Muscle layer of duodenum (tissue), 2 donors: ENCODE results near the gene DSCAM.

Experiments used
- H3K27ac ChIP-seq: one replicate; pipeline ENCODE4 v1.7.0; 2013; ENCODE audit warnings: mild to moderate bottlenecking, low read length
- H3K27me3 ChIP-seq: one replicate; pipeline ENCODE4 v1.7.0; 2013; ENCODE audit warnings: low read depth, mild to moderate bottlenecking, control low read depth, low read length
- H3K36me3 ChIP-seq, 2 donors: one replicate each; pipeline ENCODE4 v1.7.0; 2013; ENCODE audit warnings: low read length in 2 of 2, control low read depth in 1 of 2, mild to moderate bottlenecking in 1 of 2; ENCODE audit not compliant: insufficient read depth in 2 of 2, control insufficient read depth in 1 of 2
- H3K4me1 ChIP-seq, 2 donors: one replicate each; pipeline ENCODE4 v1.7.0; 2013; ENCODE audit warnings: low read length in 2 of 2, mild to moderate bottlenecking in 2 of 2, control low read depth in 1 of 2, moderate library complexity in 1 of 2; ENCODE audit not compliant: insufficient read depth in 2 of 2, control insufficient read depth in 1 of 2
- H3K4me3 ChIP-seq, 2 donors: one replicate each; pipeline ENCODE4 v1.7.0; 2013; ENCODE audit warnings: low read length in 2 of 2, low read depth in 1 of 2, mild to moderate bottlenecking in 1 of 2
- H3K9me3 ChIP-seq, 2 donors: one replicate each; pipeline ENCODE4 v1.7.0; 2013; ENCODE audit warnings: low read length in 2 of 2, control low read depth in 1 of 2, mild to moderate bottlenecking in 1 of 2; ENCODE audit not compliant: control insufficient read depth in 1 of 2
- donor health status: healthy.

Gene DSCAM

DNA sequence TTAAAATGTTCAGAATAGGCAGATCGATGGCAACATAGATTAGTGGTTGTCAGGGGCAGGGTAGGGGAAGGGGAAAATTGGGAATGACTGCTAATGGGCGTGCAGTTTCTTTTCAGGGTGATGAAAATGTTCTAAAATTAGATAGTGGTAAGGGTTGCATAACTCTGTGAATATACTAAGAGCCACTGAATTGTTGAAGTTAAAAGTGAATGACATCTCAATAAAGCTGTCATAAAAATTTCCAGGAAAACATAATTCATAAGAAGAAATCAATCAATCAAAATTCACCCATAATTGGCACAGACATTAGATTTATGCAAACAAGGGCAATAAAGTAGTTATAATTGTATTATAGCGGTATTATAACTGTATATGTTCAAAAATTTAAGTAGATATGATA, 751.5 kb downstream of the DSCAM start:
- Histone ChIP-seq H3K9me3 (no peaks in the 10 kb centered on the region), H3K4me3 (no peak overlapping the region), H3K4me1 (no peaks in the 10 kb centered on the region), H3K36me3 (no peaks in the 10 kb centered on the region), H3K27ac (no peak overlapping the region), H3K27me3 (no peaks in the 10 kb centered on the region)

- Histone ChIP-seq H3K9me3 (no peaks in the 10 kb centered on the region), H3K27ac (no peak overlapping the region), H3K27me3 (no peaks in the 10 kb centered on the region), H3K4me3 (no peak overlapping the region), H3K4me1 (no peaks in the 10 kb centered on the region), H3K36me3 (no peaks in the 10 kb centered on the region)
Measured at GRCh38 chr21:40080385-40080784, 766.6 kb downstream of the DSCAM start.

DNA sequence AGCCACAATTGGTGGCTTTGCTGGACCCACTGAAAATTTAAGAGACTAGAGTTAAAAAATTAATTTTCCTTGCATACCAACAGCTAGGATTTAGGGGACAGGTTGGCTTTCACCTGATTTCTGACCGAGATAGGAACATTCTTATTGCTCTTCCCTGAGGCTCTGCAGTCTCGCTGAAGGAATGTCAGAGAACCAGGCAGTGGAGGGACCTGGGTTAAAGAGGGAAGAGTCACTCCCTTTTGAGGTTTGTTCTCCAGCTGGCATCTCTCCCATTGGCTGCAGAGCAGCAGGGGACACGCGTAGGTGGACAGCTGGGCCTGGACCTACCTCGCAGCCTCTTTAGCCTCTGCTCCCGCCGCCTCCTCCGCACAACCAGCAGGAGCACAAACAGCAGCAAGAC, 772.2 kb downstream of the DSCAM start:
- no peaks in the 10 kb centered on the region for H3K9me3 ChIP-seq
- H3K27ac ChIP-seq = no peak overlapping the region
- H3K4me1 ChIP-seq = peaks cover 0 to 6% of the 10 kb centered on the region in 2 donors
- no peaks in the 10 kb centered on the region for H3K27me3 ChIP-seq
- H3K4me3 ChIP-seq = no peak overlapping the region
- H3K36me3 ChIP-seq = no peaks in the 10 kb centered on the region

DNA sequence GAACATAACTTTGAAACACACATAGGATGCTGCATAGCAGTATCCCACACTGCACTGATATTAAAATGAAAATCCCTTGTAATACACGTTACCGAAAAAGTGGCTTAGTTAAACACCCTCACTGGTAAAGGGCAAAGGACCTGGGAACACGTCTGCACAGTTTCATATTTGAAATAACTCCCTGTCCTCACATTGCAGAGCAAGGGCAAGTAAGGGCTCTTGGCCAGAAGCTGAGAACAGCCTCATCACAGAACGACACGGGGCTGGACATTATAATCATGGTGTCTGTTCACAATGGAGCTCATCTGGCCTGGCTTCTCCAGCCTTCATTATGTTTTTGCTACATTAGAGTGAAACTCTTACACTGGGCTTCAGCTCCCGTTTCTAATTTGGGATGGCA, 772.8 kb downstream of the DSCAM start:
- H3K27ac ChIP-seq = no peak overlapping the region
- H3K4me1 ChIP-seq = peaks cover 0 to 6% of the 10 kb centered on the region in 2 donors
- no peak overlapping the region for H3K4me3 ChIP-seq
- H3K9me3 ChIP-seq = no peaks in the 10 kb centered on the region
- H3K36me3 ChIP-seq = no peaks in the 10 kb centered on the region
- H3K27me3 ChIP-seq = no peaks in the 10 kb centered on the region

- Histone ChIP-seq H3K36me3 (no peaks in the 10 kb centered on the region), H3K27ac (no peak overlapping the region)
Measured at GRCh38 chr21:40073642-40074041, 773.3 kb downstream of the DSCAM start.

GRCh38 chr21:40070871-40071270, 776.1 kb downstream of the DSCAM start:
- Histone ChIP-seq H3K4me3 (no peak overlapping the region), H3K27ac (no peak overlapping the region), H3K27me3 (no peaks in the 10 kb centered on the region), H3K9me3 (no peaks in the 10 kb centered on the region), H3K36me3 (no peaks in the 10 kb centered on the region), H3K4me1 (peaks cover 0 to 6% of the 10 kb centered on the region in 2 donors)

More at GRCh38 chr21:40073642-40074041, 773.3 kb downstream of the DSCAM start:
- H3K27me3 ChIP-seq = no peaks in the 10 kb centered on the region
- no peak overlapping the region for H3K4me3 ChIP-seq
- peaks cover 0 to 6% of the 10 kb centered on the region in 2 donors for H3K4me1 ChIP-seq
- no peaks in the 10 kb centered on the region for H3K9me3 ChIP-seq

GRCh38 chr21:40067751-40068150, 779.2 kb downstream of the DSCAM start:
- Histone ChIP-seq H3K9me3 (no peaks in the 10 kb centered on the region), H3K36me3 (no peaks in the 10 kb centered on the region), H3K4me3 (no peak overlapping the region), H3K4me1 (no peaks in the 10 kb centered on the region), H3K27me3 (no peaks in the 10 kb centered on the region), H3K27ac (no peak overlapping the region)

GRCh38 chr21:40066221-40066620, 780.7 kb downstream of the DSCAM start:
- H3K9me3 ChIP-seq = no peaks in the 10 kb centered on the region
- no peaks in the 10 kb centered on the region for H3K36me3 ChIP-seq
- H3K27me3 ChIP-seq = no peaks in the 10 kb centered on the region
- no peak overlapping the region for H3K27ac ChIP-seq
- H3K4me3 ChIP-seq = no peak overlapping the region
- H3K4me1 ChIP-seq = no peaks in the 10 kb centered on the region

- H3K27me3 ChIP-seq = no peaks in the 10 kb centered on the region
- H3K27ac ChIP-seq = no peak overlapping the region
- H3K4me3 ChIP-seq = no peak overlapping the region
- no peaks in the 10 kb centered on the region for H3K36me3 ChIP-seq
- no peaks in the 10 kb centered on the region for H3K9me3 ChIP-seq
- H3K4me1 ChIP-seq = no peaks in the 10 kb centered on the region
Measured at GRCh38 chr21:40060083-40060677, 786.8 kb downstream of the DSCAM start.

GRCh38 chr21:40057331-40057730, 789.6 kb downstream of the DSCAM start:
- no peak overlapping the region for H3K4me3 ChIP-seq
- no peaks in the 10 kb centered on the region for H3K36me3 ChIP-seq
- no peaks in the 10 kb centered on the region for H3K4me1 ChIP-seq
- no peak overlapping the region for H3K27ac ChIP-seq
- H3K9me3 ChIP-seq = no peaks in the 10 kb centered on the region
- no peaks in the 10 kb centered on the region for H3K27me3 ChIP-seq

DNA sequence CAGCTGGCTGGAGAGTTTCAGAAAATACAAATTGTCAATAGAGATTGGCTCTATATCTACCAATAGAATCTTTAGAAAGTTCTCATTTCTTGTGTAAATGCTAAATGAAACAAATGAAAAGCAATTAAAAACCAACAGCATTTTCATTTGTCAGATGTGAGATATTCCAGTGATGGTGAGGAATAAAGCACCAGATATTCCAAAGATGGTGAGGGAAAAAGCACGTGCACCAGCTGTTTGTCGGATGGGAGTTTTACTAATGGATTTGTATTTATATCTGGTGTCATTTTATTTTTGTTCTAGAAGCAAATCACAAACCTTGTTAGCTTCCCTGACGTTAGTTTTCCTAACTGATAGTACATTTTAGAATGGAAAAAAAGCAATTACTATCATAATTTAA, 790.9 kb downstream of the DSCAM start:
- H3K27ac ChIP-seq = no peak overlapping the region

GRCh38 chr21:40054403-40054802, 792.6 kb downstream of the DSCAM start:
- H3K36me3 ChIP-seq = no peaks in the 10 kb centered on the region
- peaks cover 0 to 7% of the 10 kb centered on the region in 2 donors for H3K4me1 ChIP-seq
- H3K27me3 ChIP-seq = no peaks in the 10 kb centered on the region
- peak overlapping the region; percentile 82 for H3K27ac ChIP-seq
- H3K9me3 ChIP-seq = no peaks in the 10 kb centered on the region
- H3K4me3 ChIP-seq = no peak overlapping the region

More for the DNA sequence above, 790.9 kb downstream of the DSCAM start:
- no peaks in the 10 kb centered on the region for H3K4me1 ChIP-seq
- no peaks in the 10 kb centered on the region for H3K27me3 ChIP-seq
- no peak overlapping the region for H3K4me3 ChIP-seq
- H3K9me3 ChIP-seq = no peaks in the 10 kb centered on the region
- H3K36me3 ChIP-seq = no peaks in the 10 kb centered on the region
